Vagina (tissue), 2 donors: Measurements from ENCODE around the gene RANBP3L.

Experiments used
- POLR2A ChIP-seq, 2 donors: fragments of 450-650 bp; IDR thresholded peaks; one replicate each; pipeline ENCODE4 v1.6.1; 2017; ENCODE audit warnings: antibody characterized with exemption in 2 of 2, mild to moderate bottlenecking in 2 of 2, moderate library complexity in 2 of 2
- TF ChIP-seq, protein P1 (sequence below), 3 experiments: fragments of 450-650 bp in 2 of 3; fragments of 200-600 bp in 1 of 3; sonication (generic) in 1 of 3; IDR thresholded peaks; one replicate each; pipeline ENCODE4 v1.5.1; 2017 to 2019; ENCODE audit warnings: antibody characterized with exemption in 3 of 3, mild to moderate bottlenecking in 2 of 3, moderate library complexity in 2 of 3

DNA sequence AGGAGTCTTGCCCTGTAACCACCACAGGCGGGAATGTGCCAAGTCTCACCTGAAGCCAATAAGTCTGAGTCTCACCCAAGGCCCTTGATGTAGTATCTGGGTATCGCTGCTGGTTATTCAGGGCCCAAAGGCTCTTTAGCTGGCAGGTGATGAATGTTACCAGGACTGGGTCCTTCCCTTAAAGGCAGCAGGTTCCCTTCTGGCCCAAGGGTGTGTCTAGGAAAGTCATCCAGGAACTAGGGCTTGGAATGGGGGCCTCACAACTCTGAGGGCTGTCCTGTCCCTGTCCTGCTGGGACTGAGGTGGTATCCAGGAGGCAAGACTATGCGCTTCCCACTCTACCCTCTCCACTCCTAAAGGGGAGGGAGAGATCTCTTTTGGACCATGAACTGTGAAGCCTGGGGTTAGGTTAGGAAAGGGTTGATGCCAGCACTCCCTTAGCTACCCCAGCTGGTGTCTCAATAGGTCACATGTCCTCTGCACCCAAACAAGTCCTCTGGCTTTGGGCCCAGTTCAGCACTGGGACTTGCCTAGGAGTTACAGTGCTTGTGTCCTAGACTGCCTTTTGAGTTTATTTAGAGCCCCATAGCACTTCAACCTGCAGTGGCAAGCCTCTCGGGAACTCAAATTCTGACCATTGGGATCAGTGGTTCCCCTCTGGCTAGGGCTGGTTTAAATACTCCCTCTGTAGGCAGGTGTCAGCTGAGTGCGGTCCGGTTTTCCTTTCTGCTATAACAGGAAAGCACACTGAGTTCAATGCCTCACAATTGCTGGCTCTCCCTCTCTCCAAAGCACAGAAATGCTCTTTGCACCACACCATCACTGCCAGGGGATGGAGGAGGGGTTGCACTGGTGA, 22.5 kb upstream of the RANBP3L start:
- TF ChIP-seq, protein P1, sequence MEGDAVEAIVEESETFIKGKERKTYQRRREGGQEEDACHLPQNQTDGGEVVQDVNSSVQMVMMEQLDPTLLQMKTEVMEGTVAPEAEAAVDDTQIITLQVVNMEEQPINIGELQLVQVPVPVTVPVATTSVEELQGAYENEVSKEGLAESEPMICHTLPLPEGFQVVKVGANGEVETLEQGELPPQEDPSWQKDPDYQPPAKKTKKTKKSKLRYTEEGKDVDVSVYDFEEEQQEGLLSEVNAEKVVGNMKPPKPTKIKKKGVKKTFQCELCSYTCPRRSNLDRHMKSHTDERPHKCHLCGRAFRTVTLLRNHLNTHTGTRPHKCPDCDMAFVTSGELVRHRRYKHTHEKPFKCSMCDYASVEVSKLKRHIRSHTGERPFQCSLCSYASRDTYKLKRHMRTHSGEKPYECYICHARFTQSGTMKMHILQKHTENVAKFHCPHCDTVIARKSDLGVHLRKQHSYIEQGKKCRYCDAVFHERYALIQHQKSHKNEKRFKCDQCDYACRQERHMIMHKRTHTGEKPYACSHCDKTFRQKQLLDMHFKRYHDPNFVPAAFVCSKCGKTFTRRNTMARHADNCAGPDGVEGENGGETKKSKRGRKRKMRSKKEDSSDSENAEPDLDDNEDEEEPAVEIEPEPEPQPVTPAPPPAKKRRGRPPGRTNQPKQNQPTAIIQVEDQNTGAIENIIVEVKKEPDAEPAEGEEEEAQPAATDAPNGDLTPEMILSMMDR (IDR thresholded peaks at IDR 0.05) = no peak
- TF ChIP-seq POLR2A (IDR thresholded peaks at IDR 0.05) = no peak
